Neural cell (in vitro differentiated cells): Measurements from ENCODE around the gene TAF11L2. TPM values are rescaled to one million over a fixed set of nuclear protein-coding genes. Genes with fewer than 3 reads are reported as not detected.

Experiments
- H2AFZ ChIP-seq: fragments of 200-600, 300-800 bp; sonication (generic), shearing (Covaris generic); 2 replicates; pipeline ENCODE4 v1.6.0; 2014; ENCODE audit warnings: low read depth, mild to moderate bottlenecking, antibody characterized with exemption, low read length, moderate library complexity
- H3F3A ChIP-seq: fragments of 200-600 bp; shearing (Covaris generic); 2 replicates; pipeline ENCODE4 v1.6.1; 2016; ENCODE audit warnings: mild to moderate bottlenecking, moderate library complexity, mixed read lengths, antibody characterized with exemption, low read length; ENCODE audit not compliant: insufficient read depth, poor library complexity, severe bottlenecking
- H3K27ac ChIP-seq: fragments of 200-600, 300-800 bp; sonication (generic), shearing (Covaris generic); 2 replicates; pipeline ENCODE4 v1.5.1; 2014; ENCODE audit warnings: mild to moderate bottlenecking, low read length, moderate library complexity
- H3K27me3 ChIP-seq: fragments of 300-800, 200-600 bp; sonication (generic), shearing (Covaris generic); 2 replicates; pipeline ENCODE4 v1.6.0; 2014; ENCODE audit warnings: mild to moderate bottlenecking, low read depth, low read length, moderate library complexity; ENCODE audit not compliant: insufficient read depth
- H3K36me3 ChIP-seq: fragments of 300-800, 200-600 bp; sonication (generic), shearing (Covaris generic); 2 replicates; pipeline ENCODE4 v1.5.1; 2014; ENCODE audit warnings: mild to moderate bottlenecking, antibody characterized with exemption, low read length, moderate library complexity; ENCODE audit not compliant: insufficient read depth
- H3K4me2 ChIP-seq: fragments of 300-800, 200-600 bp; sonication (generic), shearing (Covaris generic); 2 replicates; pipeline ENCODE4 v1.6.0; 2014; ENCODE audit warnings: mild to moderate bottlenecking, low read length
- H3K4me3 ChIP-seq: fragments of 300-800, 200-600 bp; sonication (generic), shearing (Covaris generic); 2 replicates; pipeline ENCODE4 v1.5.1; 2014; ENCODE audit warnings: mild to moderate bottlenecking, low read length, moderate library complexity
- H3K79me2 ChIP-seq: fragments of 200-600 bp; shearing (Covaris generic); replicated peaks from 2 replicates; pipeline ENCODE4 v1.6.0; 2014; ENCODE audit warnings: mild to moderate bottlenecking, low read length, moderate library complexity; ENCODE audit not compliant: insufficient read depth
- H3K9ac ChIP-seq: fragments of 300-800, 200-600 bp; sonication (generic), shearing (Covaris generic); 2 replicates; pipeline ENCODE4 v1.6.1; 2016; ENCODE audit warnings: mild to moderate bottlenecking, low read length, mixed read lengths
- H3K9me2 ChIP-seq: fragments of 200-600 bp; shearing (Covaris generic); 2 replicates; pipeline ENCODE4 v1.6.1; 2016; ENCODE audit warnings: mild to moderate bottlenecking, low read length, mixed read lengths; ENCODE audit not compliant: insufficient read depth
- H3K9me3 ChIP-seq: fragments of 200-600, 300-800 bp; sonication (generic), shearing (Covaris generic); 2 replicates; pipeline ENCODE4 v1.6.1; 2016; ENCODE audit warnings: mild to moderate bottlenecking, mixed run types, low read length, moderate library complexity, mixed read lengths
- H4K20me1 ChIP-seq: fragments of 200-600 bp; shearing (Covaris generic); 2 replicates; pipeline ENCODE4 v1.6.1; 2016; ENCODE audit warnings: mild to moderate bottlenecking, mixed run types; ENCODE audit not compliant: insufficient read depth
- CTCF ChIP-seq: fragments of 450-650 bp; IDR thresholded peaks from 2 replicates; pipeline ENCODE4 v1.5.1; 2014; ENCODE audit warnings: antibody characterized with exemption, mild to moderate bottlenecking, moderate library complexity; ENCODE audit not compliant: poor library complexity, severe bottlenecking
- EP300 ChIP-seq: fragments of 450-650 bp; conservative IDR thresholded peaks from 2 replicates; pipeline ENCODE4 v1.6.1; 2014; ENCODE audit warnings: antibody characterized with exemption, mild to moderate bottlenecking, moderate library complexity; ENCODE audit not compliant: poor library complexity, severe bottlenecking
- EZH2 ChIP-seq: fragments of 200-600, 300-800 bp; shearing (Covaris generic), sonication (generic); IDR thresholded peaks from 2 replicates; pipeline ENCODE4 v1.6.1; 2014; ENCODE audit warnings: antibody characterized with exemption, low read length, borderline replicate concordance, mild to moderate bottlenecking; ENCODE audit not compliant: insufficient read depth, poor library complexity, severe bottlenecking
- MXI1 ChIP-seq: fragments of 450-650 bp; conservative IDR thresholded peaks from 2 replicates; pipeline ENCODE4 v1.6.1; 2014; ENCODE audit warnings: antibody characterized with exemption, mild to moderate bottlenecking; ENCODE audit not compliant: poor library complexity, severe bottlenecking
- POLR2AphosphoS5 ChIP-seq: IDR thresholded peaks from 2 replicates; pipeline ENCODE4 v1.6.1; 2012
- RAD21 ChIP-seq: fragments of 450-650 bp; conservative IDR thresholded peaks from 2 replicates; pipeline ENCODE4 v1.6.1; 2014; ENCODE audit warnings: antibody characterized with exemption, mild to moderate bottlenecking, moderate library complexity
- SMC3 ChIP-seq: fragments of 450-650 bp; conservative IDR thresholded peaks from 2 replicates; pipeline ENCODE4 v1.6.1; 2014; ENCODE audit warnings: antibody characterized with exemption, mild to moderate bottlenecking, moderate library complexity; ENCODE audit not compliant: poor library complexity
- TAF1 ChIP-seq: IDR thresholded peaks from 2 replicates; pipeline ENCODE4 v1.6.1; 2012; ENCODE audit warnings: low read depth
- polyA plus RNA-seq: library from polyadenylated mRNA; depleted of rRNA; stranded (reverse); fragments of >200 nt; gene quantifications from 2 replicates; pipeline ENCODE4 v1.2.3, GENCODE V29; 2014
- TF ChIP-seq, protein P1 (sequence below): IDR thresholded peaks from 2 replicates; pipeline ENCODE4 v1.6.1; 2012; ENCODE audit warnings: borderline replicate concordance

TAF11L2 gene
- polyA plus RNA-seq, 1 donor from 2014 or later = not detected

DNA sequence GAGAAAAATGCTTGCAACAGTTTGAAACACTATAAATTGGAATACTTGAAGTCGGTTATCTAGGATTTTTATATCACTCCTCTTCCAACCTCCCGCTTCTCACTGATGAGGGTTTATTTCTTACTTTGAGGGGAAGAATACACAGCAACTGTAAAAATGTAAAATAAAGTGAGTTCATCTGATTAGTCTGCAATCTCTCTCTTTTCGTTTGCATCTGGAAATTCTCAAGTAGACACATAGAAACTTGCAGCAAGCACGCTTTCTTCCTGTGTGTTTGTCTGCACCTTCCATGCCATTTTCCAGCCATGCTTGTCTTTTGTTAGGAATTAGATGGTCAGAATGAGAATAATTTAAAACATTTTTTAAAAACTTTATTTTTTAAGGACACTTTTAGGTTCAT, 45.1 kb upstream of the TAF11L2 start:
- Histone ChIP-seq H3F3A (no peaks in the 10 kb centered on the region), H3K9ac (no peak overlapping the region), H3K27ac (no peak overlapping the region), H3K36me3 (no peaks in the 10 kb centered on the region), H2AFZ (no peak overlapping the region), H3K4me2 (no peak overlapping the region), H3K9me3 (no peaks in the 10 kb centered on the region), H3K79me2 (no peaks in the 10 kb centered on the region), H4K20me1 (no peaks in the 10 kb centered on the region), H3K4me3 (no peak overlapping the region), H3K27me3 (no peaks in the 10 kb centered on the region), H3K9me2 (no peaks in the 10 kb centered on the region)
- TF ChIP-seq CTCF (no peak), POLR2AphosphoS5 (no peak), RAD21 (no peak), MXI1 (no peak), TAF1 (no peak), EZH2 (no peak), SMC3 (no peak), EP300 (no peak)
- TF ChIP-seq, protein P1, sequence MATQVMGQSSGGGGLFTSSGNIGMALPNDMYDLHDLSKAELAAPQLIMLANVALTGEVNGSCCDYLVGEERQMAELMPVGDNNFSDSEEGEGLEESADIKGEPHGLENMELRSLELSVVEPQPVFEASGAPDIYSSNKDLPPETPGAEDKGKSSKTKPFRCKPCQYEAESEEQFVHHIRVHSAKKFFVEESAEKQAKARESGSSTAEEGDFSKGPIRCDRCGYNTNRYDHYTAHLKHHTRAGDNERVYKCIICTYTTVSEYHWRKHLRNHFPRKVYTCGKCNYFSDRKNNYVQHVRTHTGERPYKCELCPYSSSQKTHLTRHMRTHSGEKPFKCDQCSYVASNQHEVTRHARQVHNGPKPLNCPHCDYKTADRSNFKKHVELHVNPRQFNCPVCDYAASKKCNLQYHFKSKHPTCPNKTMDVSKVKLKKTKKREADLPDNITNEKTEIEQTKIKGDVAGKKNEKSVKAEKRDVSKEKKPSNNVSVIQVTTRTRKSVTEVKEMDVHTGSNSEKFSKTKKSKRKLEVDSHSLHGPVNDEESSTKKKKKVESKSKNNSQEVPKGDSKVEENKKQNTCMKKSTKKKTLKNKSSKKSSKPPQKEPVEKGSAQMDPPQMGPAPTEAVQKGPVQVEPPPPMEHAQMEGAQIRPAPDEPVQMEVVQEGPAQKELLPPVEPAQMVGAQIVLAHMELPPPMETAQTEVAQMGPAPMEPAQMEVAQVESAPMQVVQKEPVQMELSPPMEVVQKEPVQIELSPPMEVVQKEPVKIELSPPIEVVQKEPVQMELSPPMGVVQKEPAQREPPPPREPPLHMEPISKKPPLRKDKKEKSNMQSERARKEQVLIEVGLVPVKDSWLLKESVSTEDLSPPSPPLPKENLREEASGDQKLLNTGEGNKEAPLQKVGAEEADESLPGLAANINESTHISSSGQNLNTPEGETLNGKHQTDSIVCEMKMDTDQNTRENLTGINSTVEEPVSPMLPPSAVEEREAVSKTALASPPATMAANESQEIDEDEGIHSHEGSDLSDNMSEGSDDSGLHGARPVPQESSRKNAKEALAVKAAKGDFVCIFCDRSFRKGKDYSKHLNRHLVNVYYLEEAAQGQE = no peak

- Histone ChIP-seq H3K27me3 (no peaks in the 10 kb centered on the region), H3K27ac (no peak overlapping the region), H3K4me2 (no peak overlapping the region), H4K20me1 (no peaks in the 10 kb centered on the region), H3K4me3 (no peak overlapping the region), H3K9me3 (no peaks in the 10 kb centered on the region), H3K79me2 (no peaks in the 10 kb centered on the region), H3F3A (no peaks in the 10 kb centered on the region), H3K36me3 (no peaks in the 10 kb centered on the region), H2AFZ (no peak overlapping the region), H3K9me2 (no peaks in the 10 kb centered on the region), H3K9ac (no peak overlapping the region)
- TF ChIP-seq EZH2 (no peak), SMC3 (no peak), MXI1 (no peak), TAF1 (no peak), CTCF (no peak), EP300 (no peak), RAD21 (no peak)
- TF ChIP-seq, protein P1 = no peak
These were observed 42.1 kb upstream of the TAF11L2 start for GRCh38 chr5:17455942-17456341.
